Fibroblast of skin of scalp (primary cell): ENCODE data around the gene ARHGEF40. TPM values are rescaled to one million over a fixed set of nuclear protein-coding genes. Genes with fewer than 3 reads are reported as not detected.

Experiments used
- DNase-seq: peaks from one replicate; pipeline ENCODE4 v3.0.0-alpha.2; 2013
- polyA plus RNA-seq, 2 experiments: library from polyadenylated mRNA; unstranded; fragments of 120-200 nt; gene quantifications; one replicate each; pipeline ENCODE4 v1.2.1, GENCODE V29; 2013; ENCODE audit not compliant: insufficient read length in 2 of 2

Gene ARHGEF40
- 45.3 TPM for polyA plus RNA-seq (2013, experiment 1 of 2; ENCODE audit: insufficient read length)
- polyA plus RNA-seq (2013, experiment 2 of 2; ENCODE audit: insufficient read length), result 44.1 TPM

GRCh38 chr14:21070083-21070609, at the start of gene ARHGEF40:
TSS of gene ARHGEF40 (plus strand) at chr14:21070304. CDS start at chr14:21070397, 93 bp downstream.
- DNase-seq, result peak; percentile 68

DNA sequence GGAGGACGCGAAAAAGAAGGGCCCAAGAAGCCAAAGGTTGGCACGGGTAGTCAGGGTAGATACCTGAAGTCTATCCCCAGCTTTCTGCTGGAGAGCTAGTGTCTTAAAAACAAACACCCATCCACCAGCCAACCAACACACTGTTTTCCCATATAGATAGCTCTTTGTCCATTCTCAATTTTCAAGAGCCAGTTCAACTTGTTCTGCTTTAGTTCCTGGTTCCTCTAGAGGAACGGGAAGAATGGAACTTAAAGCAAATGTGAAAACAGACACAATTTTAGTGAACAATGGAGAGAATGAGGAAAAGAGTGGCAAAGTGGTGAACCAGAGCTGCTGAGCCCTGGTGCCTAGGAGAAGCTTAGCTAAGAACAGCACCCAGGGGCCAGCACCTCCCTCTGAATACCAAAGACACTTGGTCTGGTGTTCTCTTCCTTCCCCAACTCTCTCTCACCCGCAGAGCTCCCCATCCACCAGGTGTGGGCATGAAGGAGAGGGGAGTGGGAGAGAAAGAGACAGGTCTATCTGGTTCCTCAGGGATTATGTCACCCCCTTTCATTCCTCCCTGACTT, 49.0 kb upstream of the ARHGEF40 start:
- DNase-seq, result no peak

- no peak for DNase-seq
These were observed 47.4 kb upstream of the ARHGEF40 start for GRCh38 chr14:21022686-21023085.

DNA sequence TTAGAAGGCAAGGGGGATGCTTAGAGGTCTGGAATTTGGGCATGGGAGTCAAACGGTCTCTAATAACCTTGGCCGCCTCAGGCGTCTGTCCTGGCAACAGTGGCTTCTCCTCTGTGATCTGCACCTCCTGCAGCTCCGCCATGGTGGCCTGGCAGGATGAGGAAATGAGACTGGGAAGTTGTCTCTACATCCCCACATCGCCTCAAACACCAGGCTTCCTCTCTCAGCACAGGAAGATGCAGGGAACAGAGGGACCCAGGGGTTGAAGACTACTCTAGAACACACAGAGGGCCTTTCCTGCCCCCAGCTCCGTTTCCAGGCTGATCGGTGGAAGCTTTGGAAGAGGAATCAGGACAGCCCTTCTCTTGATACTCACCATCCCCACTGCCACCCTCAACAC, 46.9 kb upstream of the ARHGEF40 start:
- DNase-seq, result no peak

DNA sequence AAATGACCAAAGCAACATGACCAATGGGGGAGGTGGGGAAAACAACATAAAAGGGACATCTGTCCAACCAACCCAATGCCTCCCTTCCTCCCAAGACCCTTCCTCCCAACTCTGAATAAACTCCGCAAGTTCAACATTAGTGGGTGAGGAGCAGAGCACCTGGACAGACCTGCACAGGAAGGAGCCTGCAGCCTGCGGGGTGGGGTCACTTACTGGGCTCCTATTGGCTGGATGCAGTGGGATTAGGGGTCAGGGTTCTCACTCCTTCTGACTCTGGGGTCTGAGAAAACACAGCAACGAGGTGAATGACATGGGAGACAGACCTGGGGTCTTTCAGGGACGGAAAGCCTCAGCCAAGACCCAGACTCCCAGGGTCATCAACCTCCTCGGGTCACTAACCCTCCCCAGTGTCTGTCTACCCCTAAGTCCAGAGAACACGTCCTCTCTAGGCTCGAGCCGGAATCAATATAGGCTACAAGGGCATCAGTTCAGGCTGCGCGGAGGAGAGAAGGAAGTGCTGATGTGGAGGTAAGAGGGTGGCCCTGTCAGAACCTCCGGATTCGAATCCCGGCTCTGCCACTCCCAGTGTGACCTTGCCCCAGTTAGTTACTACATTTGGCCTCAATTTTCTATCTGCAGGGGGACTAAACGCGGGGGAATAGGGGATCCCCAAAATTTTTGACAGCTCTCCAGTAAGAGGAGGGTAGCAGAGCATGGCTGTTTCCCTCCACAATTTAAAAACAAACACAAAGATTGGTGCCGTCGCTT, 46.1 kb upstream of the ARHGEF40 start:
- DNase-seq, result no peak

DNA sequence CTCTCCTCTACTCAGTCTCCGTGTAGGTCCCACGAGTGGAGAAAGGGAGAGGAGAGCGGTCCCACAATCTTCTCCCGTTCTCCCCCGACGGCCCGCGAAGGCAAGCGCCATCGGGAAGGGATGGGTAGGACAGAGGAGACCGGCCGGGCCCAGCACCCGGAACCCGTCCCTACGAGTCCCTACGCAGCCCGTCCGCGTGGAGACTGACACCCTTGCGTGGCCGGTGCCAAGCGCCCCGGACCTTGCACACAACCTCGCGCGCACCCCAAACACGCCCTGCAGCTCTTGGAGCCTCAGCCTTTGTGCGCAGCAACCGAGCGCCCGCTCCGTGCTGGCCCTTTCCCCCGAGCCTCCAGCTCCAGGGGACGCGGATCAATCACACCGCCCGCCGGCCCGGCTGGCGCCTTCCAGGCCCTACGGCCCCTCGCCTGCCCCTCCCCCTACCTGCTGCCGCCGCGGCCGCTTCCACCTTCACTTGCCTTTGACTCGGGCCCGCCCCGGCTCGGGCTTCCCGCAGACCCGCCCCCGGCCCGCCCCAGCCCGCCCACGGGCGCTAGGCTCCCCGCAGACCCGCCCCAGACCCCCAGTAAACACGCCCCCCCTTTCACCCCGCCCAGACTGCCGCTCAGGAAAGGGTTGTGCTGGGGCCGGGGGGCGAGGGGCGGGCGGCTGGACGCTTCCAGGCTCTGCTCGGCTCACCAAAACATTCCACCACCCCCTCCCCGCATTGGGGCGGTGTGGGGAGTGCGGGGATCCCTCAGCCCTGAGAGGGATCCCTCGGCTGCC, 45.3 kb upstream of the ARHGEF40 start, which contains the start of gene NDRG2:
Gene NDRG2, minus strand, starts transcription at position 477 of the 786 bp plus-strand sequence. CDS start 1,746 bp downstream, outside the sequence.
- peak; percentile 10 for DNase-seq

DNA sequence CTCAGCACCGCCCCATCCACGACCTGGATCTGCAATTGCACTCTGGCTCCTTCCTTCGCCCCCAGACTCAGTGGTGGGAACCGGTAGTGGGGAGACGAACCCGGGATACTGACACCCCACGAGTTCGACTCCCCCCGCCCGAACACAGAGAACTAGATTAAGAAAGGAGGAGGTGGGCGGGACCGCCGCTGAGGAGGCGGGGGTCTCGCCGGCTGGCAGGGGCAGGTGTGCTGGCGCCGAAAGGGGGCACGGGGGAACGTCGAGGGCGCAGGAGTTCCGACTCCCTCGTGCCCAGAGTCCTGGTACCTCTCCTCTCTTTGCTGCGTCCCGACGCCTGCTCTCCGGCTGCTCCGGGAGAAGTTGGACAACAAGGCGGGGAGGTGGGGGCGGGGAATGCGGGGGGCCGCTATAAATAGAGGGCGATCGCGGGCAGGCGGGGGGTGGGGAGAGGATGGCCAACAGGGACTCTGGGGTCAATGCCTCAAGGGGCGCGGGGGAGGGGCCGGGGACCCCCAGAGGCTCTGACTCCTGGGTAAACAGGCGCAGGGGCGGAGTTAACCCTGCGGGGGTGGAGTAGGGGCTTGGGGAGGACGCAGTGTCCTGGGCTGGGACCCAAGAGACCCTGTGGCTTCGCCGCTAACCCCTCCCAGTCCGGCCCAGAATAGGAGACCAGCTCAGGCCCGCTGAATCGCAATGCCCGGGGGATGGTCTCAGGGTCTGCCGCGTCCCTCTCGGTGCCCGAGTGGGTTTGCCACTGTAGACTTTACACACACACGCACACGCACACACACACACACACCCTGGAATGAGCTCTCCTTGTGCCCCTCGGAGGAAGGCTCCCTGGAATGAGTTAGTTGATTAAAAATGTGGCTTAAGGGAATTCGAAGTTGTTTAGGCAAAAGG, 44.5 kb upstream of the ARHGEF40 start:
- DNase-seq, result no peak

GRCh38 chr14:21026274-21026987, 43.7 kb upstream of the ARHGEF40 start:
- no peak for DNase-seq

DNA sequence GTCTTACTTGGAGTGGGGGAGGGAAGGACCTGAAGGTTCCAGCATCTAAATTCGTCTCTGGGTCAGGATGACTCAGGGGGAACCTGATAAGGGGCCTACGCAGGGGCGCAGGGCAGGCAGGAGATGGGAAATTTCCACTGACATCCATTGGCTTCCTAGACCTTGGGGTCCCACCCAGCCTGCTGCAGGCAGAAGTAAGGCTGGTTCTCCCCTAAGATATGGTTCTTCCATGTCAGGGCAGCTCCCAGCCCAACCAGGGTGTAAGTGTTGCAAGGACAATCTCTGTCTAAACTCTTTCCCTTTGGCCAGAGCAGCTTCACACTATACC, 43.2 kb upstream of the ARHGEF40 start:
- no peak for DNase-seq

DNA sequence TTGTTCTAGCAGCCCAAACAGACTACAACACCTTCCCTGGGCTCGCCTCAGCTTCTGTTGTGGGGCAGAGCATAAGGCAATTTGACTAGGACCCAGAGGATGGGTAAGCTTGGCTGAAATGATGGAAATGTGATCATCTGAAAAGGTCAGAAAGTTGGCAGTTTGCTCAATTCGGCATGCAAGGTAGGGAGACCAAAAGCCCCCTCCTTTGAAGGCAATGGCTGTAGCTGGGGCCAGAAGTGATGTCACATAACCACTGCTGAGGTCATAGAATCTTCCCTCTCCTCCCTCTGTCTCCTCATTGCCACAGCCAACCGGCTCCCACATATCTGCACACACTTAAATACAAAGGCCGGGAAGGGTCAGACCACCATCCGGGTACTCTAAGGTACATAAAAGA, 40.2 kb upstream of the ARHGEF40 start, which contains the start of gene TPPP2:
Gene TPPP2, plus strand, starts transcription at position 301 of the 400 bp plus-strand sequence. CDS start 365 bp downstream, outside the sequence.
- DNase-seq, result no peak

GRCh38 chr14:21030531-21030930, 39.6 kb upstream of the ARHGEF40 start:
- no peak for DNase-seq

DNA sequence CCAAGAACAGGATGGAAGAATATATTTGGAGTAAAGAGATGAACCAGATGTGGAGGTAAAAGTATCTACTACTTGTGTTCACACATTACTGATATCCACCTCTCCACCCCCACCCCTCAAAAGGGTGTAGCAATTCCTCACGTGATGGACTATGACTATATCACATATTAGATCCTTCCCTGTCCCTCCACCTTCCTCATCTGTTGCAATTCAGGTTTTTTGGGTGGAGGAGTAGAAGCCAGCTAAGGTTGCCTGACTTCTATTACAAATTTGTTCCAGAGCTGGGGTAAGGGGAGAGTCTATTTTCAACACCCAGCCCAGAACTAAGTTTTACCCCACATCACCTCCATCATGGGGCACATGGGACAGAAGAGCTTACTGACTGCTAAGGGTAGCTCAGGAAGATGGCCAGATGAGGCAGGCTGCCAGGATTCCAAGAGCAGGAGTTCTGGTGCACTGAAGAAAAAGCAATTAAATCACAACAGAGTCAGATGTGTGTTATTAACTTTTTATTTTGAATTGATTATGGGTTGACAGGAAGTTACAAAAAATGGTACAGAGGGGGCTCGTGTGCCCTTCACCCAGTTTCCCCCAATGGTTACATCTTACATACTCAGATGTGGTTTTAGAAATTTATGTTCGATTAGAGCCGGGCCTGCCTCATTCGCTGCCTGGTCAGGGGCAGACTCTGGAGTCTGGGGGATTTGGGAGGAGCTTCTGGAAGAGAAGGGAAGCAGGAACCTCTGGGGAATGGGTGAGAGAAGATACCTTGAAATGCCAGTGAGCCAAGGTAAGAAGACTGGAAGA, 37.6 kb upstream of the ARHGEF40 start:
- DNase-seq, result no peak

DNA sequence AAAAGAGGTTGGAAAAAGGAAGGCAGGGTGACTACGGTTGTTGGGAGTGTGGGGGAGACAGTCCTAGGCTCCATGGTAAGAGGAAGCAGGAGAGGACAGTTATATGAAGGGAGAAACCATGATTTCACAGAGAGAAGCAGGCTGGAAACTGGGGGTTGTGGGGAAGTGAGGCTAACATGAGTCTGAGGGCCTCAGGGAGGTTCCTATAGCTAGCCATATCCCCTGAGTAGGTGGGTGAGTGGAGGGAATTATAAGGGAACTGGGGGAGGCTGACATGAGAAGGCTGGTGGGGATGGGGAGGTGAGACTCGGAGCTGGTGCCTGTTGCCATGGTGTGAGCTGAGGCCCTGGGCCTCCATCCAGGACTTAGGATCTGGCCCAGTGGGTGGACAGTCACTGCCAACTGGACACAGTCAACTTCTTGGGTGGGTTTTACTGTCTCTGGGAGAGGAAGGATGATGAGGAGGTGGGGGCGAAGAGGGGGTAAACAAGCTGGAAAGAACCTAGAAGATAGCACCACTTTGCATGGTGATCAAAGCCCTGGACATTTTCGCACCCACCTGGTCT, 36.9 kb upstream of the ARHGEF40 start:
- DNase-seq, result no peak

DNA sequence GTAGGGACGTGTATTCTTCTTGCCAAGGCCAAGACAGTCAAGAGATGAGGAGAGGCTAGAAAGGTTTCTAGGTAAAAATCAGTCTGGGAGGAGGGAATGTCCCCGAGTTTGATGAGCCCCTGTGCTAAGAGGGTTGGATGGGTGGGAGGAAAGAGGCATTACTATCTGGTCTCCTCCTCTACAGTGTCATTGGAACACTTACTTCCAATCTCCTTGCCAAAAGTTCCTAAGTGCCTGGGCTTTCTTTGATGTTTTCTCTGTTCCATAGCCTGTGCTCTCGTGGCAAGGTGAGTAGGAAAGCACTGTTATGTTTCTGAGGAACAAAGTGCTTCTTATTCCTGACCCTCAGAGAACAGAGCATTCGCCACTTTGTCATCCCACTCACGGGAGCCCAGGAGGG, 35.4 kb upstream of the ARHGEF40 start, which contains the start of gene RNASE13:
Gene RNASE13, minus strand, starts transcription at position 101 of the 400 bp plus-strand sequence. CDS start 519 bp downstream, outside the sequence.
- no peak for DNase-seq

- DNase-seq, result no peak
These were observed 33.4 kb upstream of the ARHGEF40 start for GRCh38 chr14:21036751-21037150.

DNA sequence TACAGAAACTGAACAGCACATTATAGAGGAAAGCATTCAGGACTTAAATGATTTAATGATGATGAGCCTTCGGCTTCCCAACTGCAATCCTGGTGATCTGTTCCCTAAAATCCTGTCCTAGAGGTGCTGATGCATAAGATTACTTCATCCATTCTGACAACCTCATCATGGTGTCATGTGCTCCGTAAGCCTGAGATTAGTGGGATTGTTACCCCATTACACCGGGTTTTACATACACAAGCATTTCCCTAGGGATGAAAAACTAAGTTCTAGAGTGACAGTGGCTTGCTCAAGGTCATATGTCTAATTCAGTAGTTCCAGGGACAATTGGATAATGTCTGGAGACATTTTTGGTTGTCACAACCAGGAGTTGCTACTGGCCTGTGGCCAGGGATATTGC, 32.9 kb upstream of the ARHGEF40 start:
- no peak for DNase-seq

GRCh38 chr14:21038441-21039422, 31.4 kb upstream of the ARHGEF40 start:
- peak; percentile 31 for DNase-seq

GRCh38 chr14:21039585-21040369, 30.3 kb upstream of the ARHGEF40 start:
- peak; percentile 64 for DNase-seq
